ENCODE measurements around the gene HSPB6.

The HSPB6 gene

DNA sequence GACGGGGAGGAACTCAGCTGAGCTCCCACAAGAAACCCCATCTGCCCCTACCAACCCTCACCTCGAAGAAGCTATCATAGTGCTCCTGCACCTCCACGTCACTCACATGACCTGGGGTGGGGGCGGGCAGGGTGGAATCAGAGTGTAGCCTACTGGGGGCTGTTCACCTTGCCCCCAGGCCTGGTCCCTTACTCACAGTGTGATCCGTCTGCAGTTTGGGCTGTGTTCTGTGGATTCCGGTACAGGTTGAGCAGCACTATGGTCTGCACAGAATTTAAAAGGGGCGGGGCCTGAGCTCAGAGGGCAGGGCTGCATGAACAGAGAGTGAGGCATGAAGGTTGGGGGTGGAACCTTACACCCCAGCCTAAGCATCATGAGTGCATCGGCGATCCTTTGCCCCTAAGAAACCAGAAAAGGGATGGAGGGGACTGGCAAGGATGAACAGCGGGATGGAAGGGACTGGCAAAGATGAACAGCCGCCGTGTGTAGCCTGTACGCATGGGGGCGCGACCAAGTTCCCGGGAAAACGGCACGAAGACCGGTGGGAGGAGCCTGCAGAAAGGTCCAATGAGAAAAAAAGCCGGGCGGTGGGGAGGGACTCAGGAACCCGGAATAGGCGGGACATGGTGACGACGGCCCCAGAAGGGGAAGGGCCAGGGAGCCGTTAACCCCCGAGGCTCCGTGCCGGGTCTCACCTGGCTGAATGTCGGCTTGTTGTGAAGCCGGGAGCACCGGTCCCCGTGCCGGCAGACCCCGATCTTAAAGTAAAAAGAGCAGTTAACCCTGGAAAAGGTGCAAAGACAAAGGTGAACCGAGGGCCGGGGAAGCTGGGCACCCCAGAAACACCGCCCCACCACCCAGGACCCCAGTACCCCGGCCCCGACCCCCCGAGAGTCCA lies 12.2 kb downstream of the HSPB6 start:
- peak; percentile 97 for DNase-seq

DNA sequence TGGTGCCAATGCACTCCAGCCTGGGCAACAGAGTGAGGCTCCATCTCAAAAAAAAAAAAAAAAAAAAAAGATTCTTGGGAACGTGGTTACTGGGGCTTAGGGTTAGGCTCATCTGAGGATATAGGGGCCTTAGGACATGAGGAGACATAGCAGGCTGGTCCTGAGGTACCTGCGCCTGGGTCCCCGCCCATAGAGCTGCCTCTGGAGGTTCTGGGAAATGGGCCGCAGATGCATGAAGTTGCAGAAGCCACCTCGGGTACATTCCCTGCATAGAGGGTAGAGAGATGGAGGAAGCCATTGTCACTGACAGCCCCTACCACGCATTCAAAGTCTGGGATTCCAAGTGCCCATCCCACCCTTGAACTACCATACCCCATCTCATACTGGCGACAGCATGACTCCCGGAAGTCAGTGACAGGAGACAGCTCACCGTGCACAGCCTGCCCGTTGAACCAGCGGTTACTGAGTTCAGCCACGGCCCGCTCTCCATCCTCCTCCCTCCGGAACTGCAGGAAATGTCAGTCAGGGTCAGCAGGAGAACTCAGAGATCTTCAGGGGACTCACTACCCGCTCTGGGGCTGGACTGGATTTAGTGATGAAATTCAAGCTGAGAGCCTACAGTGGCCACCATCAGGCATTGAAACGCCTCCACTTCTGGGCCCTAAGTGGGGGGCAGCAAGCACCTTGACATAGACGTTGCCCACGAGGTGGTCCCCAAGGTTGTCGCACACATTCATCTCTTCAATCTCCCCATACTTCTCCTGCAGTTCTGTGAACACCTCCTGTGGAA lies 13.0 kb downstream of the HSPB6 start:
- no peak for DNase-seq

GRCh38 chr19:35742121-35742724 lies 14.6 kb downstream of the HSPB6 start, which contains the start of gene IGFLR1:
TSS of gene IGFLR1 (minus strand) at chr19:35742452. CDS start at chr19:35741180, 1,272 bp downstream.
- no peak for DNase-seq

DNA sequence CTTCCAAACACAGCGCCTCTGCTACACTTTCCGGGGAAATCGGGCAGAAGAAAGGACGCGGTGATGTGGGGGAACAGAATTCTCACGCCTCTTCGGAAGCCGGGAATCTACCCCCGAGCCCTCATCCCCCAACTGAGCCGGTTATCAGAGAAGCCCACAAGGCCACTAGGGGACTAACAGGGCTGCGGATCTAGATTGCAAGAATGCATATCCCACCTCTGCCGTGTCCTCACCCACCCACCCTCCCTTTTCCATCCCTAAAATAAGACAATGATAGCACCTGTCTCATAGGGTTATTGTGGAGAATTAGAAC lies 15.7 kb downstream of the HSPB6 start:
- no peak for DNase-seq

GRCh38 chr19:35740423-35741202 lies 16.2 kb downstream of the HSPB6 start:
- peak; percentile 98 for DNase-seq

DNA sequence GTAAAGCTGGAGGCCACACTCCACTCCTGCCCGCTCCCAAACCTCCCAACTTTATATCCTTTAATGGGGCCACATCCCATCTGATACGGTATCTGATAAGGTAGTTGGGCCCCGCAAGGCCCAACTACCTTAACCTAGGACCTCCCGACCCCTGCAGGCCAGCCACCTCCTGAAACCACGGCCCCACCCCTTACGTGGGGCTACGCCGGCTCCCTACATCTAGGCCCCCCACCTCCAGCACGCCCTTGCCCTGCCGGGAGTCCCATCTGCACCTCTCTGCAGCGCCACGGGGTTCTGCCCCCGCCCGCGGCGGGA lies 16.8 kb downstream of the HSPB6 start:
- DNase-seq: no peak

DNA sequence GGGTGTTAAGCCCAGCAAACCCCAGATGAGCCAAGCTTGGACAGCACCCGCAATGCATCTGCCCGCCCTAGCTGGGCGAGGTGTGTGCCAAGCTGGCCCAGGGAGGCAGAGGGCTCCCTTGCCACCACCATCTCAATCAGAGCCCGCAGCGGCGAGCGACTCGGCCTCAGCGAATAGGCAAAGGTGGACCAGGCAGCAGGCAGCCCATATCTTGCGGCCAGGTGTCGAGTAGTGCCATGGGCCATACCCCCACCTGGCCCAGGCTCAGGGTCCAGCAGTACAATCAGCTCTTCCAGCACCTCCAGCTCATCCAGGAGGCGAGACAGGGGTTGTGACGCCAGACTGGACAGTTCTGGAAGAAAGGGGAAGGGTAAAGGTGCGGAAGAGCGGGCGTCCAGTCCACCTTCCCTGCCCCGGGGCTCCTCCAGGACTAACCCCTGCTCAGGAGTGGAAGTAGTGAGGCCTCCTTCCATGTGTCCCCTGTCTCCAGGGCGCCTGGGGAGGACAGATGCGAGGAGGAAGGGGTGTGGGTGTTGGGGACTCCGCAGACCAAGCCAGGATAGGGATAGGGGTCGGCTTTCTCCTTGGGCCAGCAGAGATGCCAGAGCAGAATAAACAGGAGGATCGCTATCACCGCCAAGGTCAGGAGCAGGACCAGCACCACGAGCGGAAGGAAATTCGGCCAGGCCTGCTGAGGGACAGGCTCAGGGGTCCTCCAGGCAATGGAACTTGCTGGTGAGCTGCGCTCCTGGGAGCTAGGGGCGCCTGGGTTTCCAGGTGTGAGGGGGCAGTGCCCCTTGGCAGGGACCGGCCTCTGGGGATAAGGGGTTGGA lies 17.3 kb downstream of the HSPB6 start:
- no peak for DNase-seq

GRCh38 chr19:35738887-35739229 lies 18.0 kb downstream of the HSPB6 start:
- no peak for DNase-seq

DNA sequence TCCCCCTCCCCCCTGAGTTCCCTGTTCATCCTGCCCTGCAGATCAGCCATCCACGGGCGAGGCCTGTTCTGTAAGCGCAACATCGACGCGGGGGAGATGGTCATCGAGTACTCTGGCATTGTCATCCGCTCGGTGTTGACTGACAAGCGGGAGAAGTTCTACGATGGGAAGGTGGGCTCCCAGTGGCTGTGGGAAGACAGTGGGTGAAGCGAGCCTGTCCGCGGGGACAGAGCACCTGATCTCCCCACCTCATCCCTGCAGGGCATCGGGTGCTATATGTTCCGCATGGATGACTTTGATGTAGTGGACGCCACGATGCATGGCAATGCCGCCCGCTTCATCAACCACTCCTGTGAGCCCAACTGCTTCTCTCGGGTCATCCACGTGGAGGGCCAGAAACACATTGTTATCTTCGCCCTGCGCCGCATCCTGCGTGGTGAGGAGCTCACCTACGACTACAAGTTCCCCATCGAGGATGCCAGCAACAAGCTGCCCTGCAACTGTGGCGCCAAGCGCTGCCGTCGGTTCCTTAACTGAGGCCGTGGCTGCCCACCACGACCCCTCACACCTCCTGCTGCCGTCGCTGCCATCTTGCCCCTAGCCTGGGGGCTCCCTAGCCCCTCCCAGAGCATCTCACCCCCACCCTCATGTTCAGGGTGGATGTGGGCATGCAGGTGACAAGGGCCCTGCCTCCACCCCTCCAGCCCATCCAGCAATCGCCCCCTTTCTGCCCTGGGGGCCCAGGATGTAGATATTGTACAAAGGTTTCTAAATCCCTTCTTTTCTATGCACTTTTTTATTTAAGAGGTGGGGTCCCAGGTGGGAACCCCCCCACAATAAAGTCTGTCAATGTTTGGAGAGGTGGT lies 18.6 kb downstream of the HSPB6 start:
- DNase-seq: no peak

DNA sequence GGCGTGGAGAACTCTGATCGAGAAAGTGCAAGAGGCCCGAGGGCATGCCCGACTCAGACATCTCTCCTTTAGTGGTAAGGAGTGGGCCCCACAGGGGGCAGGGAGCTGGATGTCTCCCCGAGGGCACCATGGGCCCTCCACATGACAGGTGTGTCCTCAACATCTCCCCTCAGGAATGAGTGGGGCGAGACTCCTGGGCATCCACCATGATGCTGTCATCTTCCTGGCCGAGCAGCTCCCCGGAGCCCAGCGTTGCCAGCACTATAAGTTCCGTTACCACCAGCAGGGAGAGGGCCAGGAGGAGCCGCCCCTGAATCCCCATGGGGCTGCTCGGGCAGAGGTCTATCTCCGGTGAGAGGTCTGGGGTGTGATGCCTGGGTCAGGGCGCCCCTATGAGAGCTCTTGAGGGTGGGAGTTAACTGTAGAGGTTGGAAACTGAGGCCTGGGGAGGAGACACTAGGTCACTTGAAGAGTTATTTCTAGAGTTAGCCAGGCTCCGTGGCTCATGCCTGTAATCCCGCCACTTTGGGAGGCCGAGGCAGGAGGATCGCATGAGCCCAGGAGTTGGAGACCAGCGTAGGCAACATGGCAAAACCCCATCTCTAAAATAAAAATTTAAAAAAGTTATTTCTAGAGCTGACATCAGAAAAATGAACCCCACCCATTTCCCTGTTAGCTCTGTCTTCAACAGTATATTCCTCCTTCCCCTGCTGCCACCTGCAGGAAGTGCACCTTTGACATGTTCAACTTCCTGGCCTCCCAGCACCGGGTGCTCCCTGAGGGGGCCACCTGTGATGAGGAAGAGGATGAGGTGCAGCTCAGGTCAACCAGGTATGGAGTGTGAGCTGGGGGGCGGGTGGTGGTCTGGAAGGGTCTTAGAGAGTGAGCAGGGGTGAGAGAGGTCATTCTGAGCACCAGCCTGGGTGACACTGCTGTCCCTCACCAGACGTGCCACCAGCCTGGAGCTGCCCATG lies 19.6 kb downstream of the HSPB6 start:
- DNase-seq: no peak

GRCh38 chr19:35734889-35735288 lies 21.9 kb downstream of the HSPB6 start:
- DNase-seq: no peak

DNA sequence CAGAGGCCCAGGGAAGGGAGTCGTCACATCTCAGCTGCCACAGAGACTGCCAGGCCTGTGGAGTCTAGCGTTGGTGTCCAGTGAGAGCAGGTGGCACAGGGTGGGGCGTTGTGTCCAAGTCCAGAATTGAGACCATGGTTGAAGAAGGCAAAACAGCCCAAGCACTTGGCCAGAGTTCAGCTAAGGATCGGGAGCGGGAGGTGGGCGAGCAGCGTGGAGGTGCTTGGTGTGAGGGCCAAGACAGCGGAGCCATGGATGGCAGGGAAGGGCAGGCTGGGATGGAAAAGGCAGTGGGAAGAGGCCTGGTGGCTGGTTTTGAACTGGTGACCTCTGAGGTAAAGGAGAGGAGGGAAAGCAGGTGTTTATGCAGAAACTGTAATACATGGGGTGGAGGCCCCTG lies 22.6 kb downstream of the HSPB6 start:
- DNase-seq: no peak

- no peak for DNase-seq
Measured at GRCh38 chr19:35733180-35734125, 23.4 kb downstream of the HSPB6 start.

GRCh38 chr19:35732540-35733179 lies 24.2 kb downstream of the HSPB6 start:
- DNase-seq: no peak

DNA sequence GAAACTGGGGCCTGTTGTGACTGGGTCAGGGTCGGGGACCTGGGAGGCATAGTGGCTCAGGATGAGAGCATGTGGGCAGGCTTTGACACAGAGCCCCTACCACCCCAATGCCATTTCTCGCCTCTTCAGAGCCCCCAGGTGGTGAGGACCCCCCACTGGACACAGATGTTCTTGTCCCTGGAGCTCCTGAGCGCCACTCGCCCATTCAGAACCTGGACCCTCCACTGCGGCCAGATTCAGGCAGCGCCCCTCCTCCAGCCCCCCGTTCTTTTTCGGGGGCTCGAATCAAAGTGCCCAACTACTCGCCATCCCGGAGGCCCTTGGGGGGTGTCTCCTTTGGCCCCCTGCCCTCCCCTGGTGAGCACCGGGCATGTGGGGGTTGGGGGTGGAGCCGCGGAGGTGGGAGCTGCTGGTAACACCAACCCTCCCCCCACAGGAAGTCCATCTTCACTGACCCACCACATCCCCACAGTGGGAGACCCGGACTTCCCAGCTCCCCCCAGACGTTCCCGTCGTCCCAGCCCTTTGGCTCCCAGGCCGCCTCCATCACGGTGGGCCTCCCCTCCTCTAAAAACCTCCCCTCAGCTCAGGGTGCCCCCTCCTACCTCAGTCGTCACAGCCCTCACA lies 24.9 kb downstream of the HSPB6 start:
- DNase-seq: no peak

- DNase-seq: no peak
Measured at GRCh38 chr19:35731353-35731752, 25.5 kb downstream of the HSPB6 start.

- DNase-seq: no peak
Measured at GRCh38 chr19:35730326-35730725, 26.5 kb downstream of the HSPB6 start.

GRCh38 chr19:35729763-35730162 lies 27.1 kb downstream of the HSPB6 start:
- no peak for DNase-seq
